ENCODE results near the gene PNMA8C.

DNA sequence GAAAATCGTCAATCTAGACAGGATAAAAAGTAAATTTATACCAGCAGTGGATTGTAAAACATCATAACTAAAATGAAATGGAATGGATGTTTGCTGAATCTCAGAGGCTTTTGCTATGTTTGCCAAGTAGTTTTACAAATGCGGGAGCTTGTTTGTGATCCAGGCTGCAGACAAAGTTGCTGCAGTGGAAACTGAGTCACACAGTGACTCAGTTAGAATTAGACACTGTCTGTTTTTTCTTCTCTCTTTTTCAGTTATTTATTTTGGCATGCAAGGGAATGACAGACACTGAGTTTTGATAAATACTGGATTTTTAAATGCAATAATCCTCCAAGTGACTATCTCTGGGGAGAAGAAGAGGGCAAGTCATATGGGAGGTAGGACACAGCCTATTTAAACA lies 47.2 kb upstream of the PNMA8C start:
- TF ChIP-seq, protein P1, sequence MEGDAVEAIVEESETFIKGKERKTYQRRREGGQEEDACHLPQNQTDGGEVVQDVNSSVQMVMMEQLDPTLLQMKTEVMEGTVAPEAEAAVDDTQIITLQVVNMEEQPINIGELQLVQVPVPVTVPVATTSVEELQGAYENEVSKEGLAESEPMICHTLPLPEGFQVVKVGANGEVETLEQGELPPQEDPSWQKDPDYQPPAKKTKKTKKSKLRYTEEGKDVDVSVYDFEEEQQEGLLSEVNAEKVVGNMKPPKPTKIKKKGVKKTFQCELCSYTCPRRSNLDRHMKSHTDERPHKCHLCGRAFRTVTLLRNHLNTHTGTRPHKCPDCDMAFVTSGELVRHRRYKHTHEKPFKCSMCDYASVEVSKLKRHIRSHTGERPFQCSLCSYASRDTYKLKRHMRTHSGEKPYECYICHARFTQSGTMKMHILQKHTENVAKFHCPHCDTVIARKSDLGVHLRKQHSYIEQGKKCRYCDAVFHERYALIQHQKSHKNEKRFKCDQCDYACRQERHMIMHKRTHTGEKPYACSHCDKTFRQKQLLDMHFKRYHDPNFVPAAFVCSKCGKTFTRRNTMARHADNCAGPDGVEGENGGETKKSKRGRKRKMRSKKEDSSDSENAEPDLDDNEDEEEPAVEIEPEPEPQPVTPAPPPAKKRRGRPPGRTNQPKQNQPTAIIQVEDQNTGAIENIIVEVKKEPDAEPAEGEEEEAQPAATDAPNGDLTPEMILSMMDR (IDR thresholded peaks at IDR 0.05; ENCODE audit: borderline replicate concordance, extremely low read depth, low read length, poor library complexity, severe bottlenecking) = no peak
- TF ChIP-seq EZH2 (IDR thresholded peaks at IDR 0.05; ENCODE audit: borderline replicate concordance, low read depth, low read length, severe bottlenecking) = no peak

All from DND-41 (cell line).